ENCODE measurements around the gene CCNI.
"Not testable (repeated sequence)": the region's sequence is repeated elsewhere in the genome, so short reads cannot be mapped to it uniquely, and the experiment has no call there.

The CCNI gene

DNA sequence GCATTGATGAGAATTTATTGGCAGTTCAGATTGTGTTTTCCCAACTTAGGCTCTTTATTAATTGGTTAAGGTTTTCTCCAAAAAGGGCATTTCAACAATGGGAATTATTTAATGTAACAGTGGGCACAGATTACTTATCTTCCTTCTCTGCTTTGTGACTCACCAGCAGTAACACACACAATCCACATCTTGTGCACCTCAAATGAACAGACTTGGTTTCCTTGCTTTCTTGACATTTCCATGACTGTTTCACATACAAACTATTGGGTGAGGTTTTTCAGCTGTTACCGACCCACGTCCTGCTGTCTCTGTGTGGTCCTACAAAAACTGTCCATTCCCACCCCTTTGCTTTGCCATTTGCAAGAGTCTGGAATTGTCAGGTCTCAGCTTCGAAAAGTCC is 38.1 kb downstream of the CCNI start:
- Histone ChIP-seq H3K27ac (ENCODE audit: low read depth, low read length) (no peak overlapping the region), H3K36me3 (ENCODE audit: control insufficient read depth, insufficient read depth, low read length) (peaks cover 45% of the 10 kb centered on the region)

GRCh38 chr4:77037168-77037567 is 38.6 kb downstream of the CCNI start:
- peaks cover 50% of the 10 kb centered on the region for H3K36me3 ChIP-seq (ENCODE audit: control insufficient read depth, insufficient read depth, low read length)
- H3K9me3 ChIP-seq (ENCODE audit: control insufficient read depth, insufficient read depth, low read depth, low read length); H3K4me1 ChIP-seq (ENCODE audit: control insufficient read depth, insufficient read depth, low read length); H3K9ac ChIP-seq (ENCODE audit: low read length); H3K27me3 ChIP-seq (ENCODE audit: control insufficient read depth, insufficient read depth, low read length); H3K4me3 ChIP-seq (ENCODE audit: low read depth, low read length); H3K27ac ChIP-seq (ENCODE audit: low read depth, low read length): not testable (repeated sequence)

More for the DNA sequence above, 38.1 kb downstream of the CCNI start:
- Histone ChIP-seq H3K9ac (ENCODE audit: low read length) (no peak overlapping the region), H3K27me3 (ENCODE audit: control insufficient read depth, insufficient read depth, low read length) (no peaks in the 10 kb centered on the region), H3K4me1 (ENCODE audit: control insufficient read depth, insufficient read depth, low read length) (0 out of 2 replicates have a peak, but pooled peaks cover 7% of the 10 kb centered on the region), H3K4me3 (ENCODE audit: low read depth, low read length) (no peak overlapping the region), H3K9me3 (ENCODE audit: control insufficient read depth, insufficient read depth, low read depth, low read length) (no peaks in the 10 kb centered on the region)

DNA sequence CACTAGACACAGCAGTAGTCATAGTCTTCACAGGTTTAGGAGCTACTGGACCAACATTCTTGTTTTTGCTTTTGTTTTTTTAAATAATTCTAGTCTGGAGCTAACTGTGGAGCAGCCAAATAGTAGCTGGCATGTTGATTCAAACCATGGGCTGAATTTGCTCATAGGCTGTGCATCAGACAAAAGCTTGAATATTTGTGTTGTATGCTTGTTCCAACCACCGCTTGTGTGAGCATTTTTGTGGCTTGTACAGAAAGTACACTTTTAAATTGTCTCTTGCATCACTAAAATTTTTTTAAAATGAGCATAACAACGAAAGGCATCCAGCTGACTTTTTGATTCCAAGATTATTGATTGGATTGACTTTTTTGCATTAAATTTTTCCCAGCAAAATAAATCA is 39.6 kb downstream of the CCNI start:
- no peak overlapping the region for H3K4me3 ChIP-seq (ENCODE audit: low read depth, low read length)
- peaks cover 60% of the 10 kb centered on the region for H3K36me3 ChIP-seq (ENCODE audit: control insufficient read depth, insufficient read depth, low read length)
- H3K27me3 ChIP-seq (ENCODE audit: control insufficient read depth, insufficient read depth, low read length) = no peaks in the 10 kb centered on the region
- H3K4me1 ChIP-seq (ENCODE audit: control insufficient read depth, insufficient read depth, low read length) = 0 out of 2 replicates have a peak, but pooled peaks cover 7% of the 10 kb centered on the region
- H3K27ac ChIP-seq (ENCODE audit: low read depth, low read length) = no peak overlapping the region
- H3K9ac ChIP-seq (ENCODE audit: low read length) = no peak overlapping the region
- H3K9me3 ChIP-seq (ENCODE audit: control insufficient read depth, insufficient read depth, low read depth, low read length) = no peaks in the 10 kb centered on the region

DNA sequence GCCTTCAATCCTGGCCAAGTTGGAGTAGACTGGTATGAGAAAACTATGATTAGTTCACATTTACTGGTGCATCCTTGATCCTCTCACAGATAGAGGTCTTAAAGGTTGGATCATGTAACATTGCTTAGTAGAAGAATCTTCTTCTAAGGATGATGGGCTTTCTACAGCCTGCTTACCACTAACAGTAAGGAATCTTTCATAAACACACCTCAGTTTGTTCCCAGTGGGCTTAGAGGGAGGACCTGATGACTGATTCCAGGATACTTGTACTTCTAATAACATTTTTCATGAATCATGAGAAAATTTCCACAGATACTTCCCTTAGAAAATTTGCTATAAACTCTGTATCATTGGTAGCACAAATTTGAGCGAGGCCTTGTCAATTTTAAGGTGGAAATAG is 40.6 kb downstream of the CCNI start:
- H3K9ac ChIP-seq (ENCODE audit: low read length) = no peak overlapping the region
- H3K27me3 ChIP-seq (ENCODE audit: control insufficient read depth, insufficient read depth, low read length) = no peaks in the 10 kb centered on the region
- H3K4me1 ChIP-seq (ENCODE audit: control insufficient read depth, insufficient read depth, low read length) = 0 out of 2 replicates have a peak, but pooled peaks cover under 1% of the 10 kb centered on the region
- peaks cover 68% of the 10 kb centered on the region for H3K36me3 ChIP-seq (ENCODE audit: control insufficient read depth, insufficient read depth, low read length)
- H3K4me3 ChIP-seq (ENCODE audit: low read depth, low read length) = no peak overlapping the region
- H3K9me3 ChIP-seq (ENCODE audit: control insufficient read depth, insufficient read depth, low read depth, low read length) = no peaks in the 10 kb centered on the region
- H3K27ac ChIP-seq (ENCODE audit: low read depth, low read length) = no peak overlapping the region

DNA sequence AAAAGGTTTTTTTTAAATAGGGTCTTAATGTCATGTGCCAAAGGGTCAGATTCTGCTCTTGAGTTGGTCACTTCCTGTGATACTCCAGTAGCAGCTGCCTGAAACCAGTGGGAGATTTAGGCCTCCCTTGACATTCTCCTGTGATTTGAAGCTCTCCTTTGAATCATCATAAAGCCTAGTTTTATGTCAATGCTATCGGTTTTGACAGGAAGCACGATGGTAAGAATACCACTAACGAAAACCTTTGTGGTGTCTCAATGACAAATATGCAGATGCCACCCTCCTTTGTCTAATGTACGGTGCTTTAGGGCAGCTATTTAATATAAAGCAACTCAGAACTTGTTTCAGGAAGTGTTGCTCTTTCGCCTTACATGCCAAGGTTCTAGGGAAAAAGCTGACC is 44.2 kb downstream of the CCNI start:
- Histone ChIP-seq H3K4me1 (ENCODE audit: control insufficient read depth, insufficient read depth, low read length) (no peaks in the 10 kb centered on the region), H3K27ac (ENCODE audit: low read depth, low read length) (no peak overlapping the region), H3K27me3 (ENCODE audit: control insufficient read depth, insufficient read depth, low read length) (no peaks in the 10 kb centered on the region), H3K9ac (ENCODE audit: low read length) (no peak overlapping the region), H3K36me3 (ENCODE audit: control insufficient read depth, insufficient read depth, low read length) (peaks cover 89% of the 10 kb centered on the region), H3K9me3 (ENCODE audit: control insufficient read depth, insufficient read depth, low read depth, low read length) (no peaks in the 10 kb centered on the region), H3K4me3 (ENCODE audit: low read depth, low read length) (no peak overlapping the region)

- not testable (repeated sequence) for H3K9me3 ChIP-seq (ENCODE audit: control insufficient read depth, insufficient read depth, low read depth, low read length); H3K27me3 ChIP-seq (ENCODE audit: control insufficient read depth, insufficient read depth, low read length); H3K27ac ChIP-seq (ENCODE audit: low read depth, low read length); H3K4me1 ChIP-seq (ENCODE audit: control insufficient read depth, insufficient read depth, low read length); H3K9ac ChIP-seq (ENCODE audit: low read length); H3K4me3 ChIP-seq (ENCODE audit: low read depth, low read length)
- peaks cover 91% of the 10 kb centered on the region for H3K36me3 ChIP-seq (ENCODE audit: control insufficient read depth, insufficient read depth, low read length)
Measured at GRCh38 chr4:77029757-77030156, 46.0 kb downstream of the CCNI start.

DNA sequence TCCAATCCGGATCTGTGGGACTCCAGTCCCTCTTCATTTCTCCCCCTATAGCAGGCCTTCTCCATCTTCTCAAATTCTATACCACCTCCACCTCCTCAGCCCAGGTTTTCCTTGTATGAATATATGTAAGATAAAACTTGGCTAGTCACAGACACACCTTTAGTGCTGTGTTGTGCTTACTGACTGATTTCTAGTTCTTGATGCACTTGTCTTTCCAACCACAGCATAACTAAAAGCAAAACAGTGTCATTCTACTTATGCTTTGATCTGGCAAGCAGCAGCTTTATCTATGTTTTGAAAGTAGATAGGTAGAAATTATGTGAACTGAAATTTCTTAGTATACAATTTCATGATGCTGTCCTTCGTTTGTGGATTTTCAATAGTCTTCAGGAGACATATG is 47.5 kb downstream of the CCNI start:
- H3K9ac ChIP-seq (ENCODE audit: low read length) = no peak overlapping the region
- H3K27me3 ChIP-seq (ENCODE audit: control insufficient read depth, insufficient read depth, low read length) = no peaks in the 10 kb centered on the region
- H3K9me3 ChIP-seq (ENCODE audit: control insufficient read depth, insufficient read depth, low read depth, low read length) = no peaks in the 10 kb centered on the region
- no peak overlapping the region for H3K27ac ChIP-seq (ENCODE audit: low read depth, low read length)
- H3K36me3 ChIP-seq (ENCODE audit: control insufficient read depth, insufficient read depth, low read length) = peaks cover 91% of the 10 kb centered on the region
- no peak overlapping the region for H3K4me3 ChIP-seq (ENCODE audit: low read depth, low read length)
- peaks cover 7% of the 10 kb centered on the region; the same call in 1 of the 2 replicates for H3K4me1 ChIP-seq (ENCODE audit: control insufficient read depth, insufficient read depth, low read length)

DNA sequence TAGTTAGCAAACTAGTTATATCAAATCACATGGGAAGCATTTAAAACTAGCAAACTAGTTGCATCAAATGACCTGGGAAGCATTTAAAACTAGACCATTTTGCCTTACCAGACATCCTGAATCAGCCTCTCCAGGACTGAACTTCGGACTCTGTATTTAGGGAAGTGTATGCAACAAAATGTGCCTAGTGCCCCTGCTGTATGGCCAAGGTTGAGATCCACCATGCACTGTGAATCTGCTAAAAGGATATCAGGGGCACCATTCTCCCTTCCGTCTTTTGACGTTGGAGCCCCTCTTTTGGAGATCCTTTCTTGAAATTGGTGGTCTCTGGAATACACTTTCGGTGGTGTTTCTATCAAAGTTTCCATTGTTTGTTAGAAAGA is 49.5 kb downstream of the CCNI start:
- no peaks in the 10 kb centered on the region for H3K9me3 ChIP-seq (ENCODE audit: control insufficient read depth, insufficient read depth, low read depth, low read length)
- H3K4me3 ChIP-seq (ENCODE audit: low read depth, low read length) = no peak overlapping the region
- H3K27ac ChIP-seq (ENCODE audit: low read depth, low read length) = no peak overlapping the region
- H3K9ac ChIP-seq (ENCODE audit: low read length) = no peak overlapping the region
- H3K27me3 ChIP-seq (ENCODE audit: control insufficient read depth, insufficient read depth, low read length) = no peaks in the 10 kb centered on the region
- peaks cover 84% of the 10 kb centered on the region for H3K36me3 ChIP-seq (ENCODE audit: control insufficient read depth, insufficient read depth, low read length)
- H3K4me1 ChIP-seq (ENCODE audit: control insufficient read depth, insufficient read depth, low read length) = peaks cover 24% of the 10 kb centered on the region

- Histone ChIP-seq H3K36me3 (ENCODE audit: control insufficient read depth, insufficient read depth, low read length) (peaks cover 84% of the 10 kb centered on the region), H3K9me3 (ENCODE audit: control insufficient read depth, insufficient read depth, low read depth, low read length) (no peaks in the 10 kb centered on the region), H3K9ac (ENCODE audit: low read length) (no peak overlapping the region)
Measured at GRCh38 chr4:77025643-77026321, 50.0 kb downstream of the CCNI start.

DNA sequence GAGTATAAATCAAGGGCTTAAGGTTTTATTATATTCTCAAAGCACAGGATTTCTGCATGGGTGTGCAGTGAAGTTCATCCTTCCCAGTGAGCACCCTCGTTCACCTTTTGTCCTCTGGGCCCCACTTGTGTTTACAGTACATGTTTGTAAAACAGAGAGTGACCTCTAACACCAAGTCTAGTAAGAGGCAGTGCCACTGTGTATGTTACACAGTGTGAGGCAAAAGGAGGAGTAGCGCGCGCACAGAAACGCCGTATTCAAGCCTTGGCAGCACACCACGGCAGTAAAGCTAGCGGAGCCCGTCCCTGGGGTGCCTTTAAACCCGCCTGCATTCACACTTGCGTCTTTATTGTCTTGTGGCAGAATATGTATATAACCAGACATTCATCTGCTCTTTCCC is 51.9 kb downstream of the CCNI start:
- peaks cover 86% of the 10 kb centered on the region for H3K36me3 ChIP-seq (ENCODE audit: control insufficient read depth, insufficient read depth, low read length)
- H3K27ac ChIP-seq (ENCODE audit: low read depth, low read length) = 0 out of 2 replicates have a peak overlapping the region, but pooled peaks have one; percentile 20
- no peaks in the 10 kb centered on the region for H3K9me3 ChIP-seq (ENCODE audit: control insufficient read depth, insufficient read depth, low read depth, low read length)
- no peaks in the 10 kb centered on the region for H3K27me3 ChIP-seq (ENCODE audit: control insufficient read depth, insufficient read depth, low read length)
- H3K9ac ChIP-seq (ENCODE audit: low read length) = no peak overlapping the region
- H3K4me1 ChIP-seq (ENCODE audit: control insufficient read depth, insufficient read depth, low read length) = peaks cover 24% of the 10 kb centered on the region
- no peak overlapping the region for H3K4me3 ChIP-seq (ENCODE audit: low read depth, low read length)

More at GRCh38 chr4:77025643-77026321, 50.0 kb downstream of the CCNI start:
- no peak overlapping the region for H3K27ac ChIP-seq (ENCODE audit: low read depth, low read length)
- H3K4me1 ChIP-seq (ENCODE audit: control insufficient read depth, insufficient read depth, low read length) = peaks cover 24% of the 10 kb centered on the region
- H3K4me3 ChIP-seq (ENCODE audit: low read depth, low read length) = no peak overlapping the region
- H3K27me3 ChIP-seq (ENCODE audit: control insufficient read depth, insufficient read depth, low read length) = no peaks in the 10 kb centered on the region

DNA sequence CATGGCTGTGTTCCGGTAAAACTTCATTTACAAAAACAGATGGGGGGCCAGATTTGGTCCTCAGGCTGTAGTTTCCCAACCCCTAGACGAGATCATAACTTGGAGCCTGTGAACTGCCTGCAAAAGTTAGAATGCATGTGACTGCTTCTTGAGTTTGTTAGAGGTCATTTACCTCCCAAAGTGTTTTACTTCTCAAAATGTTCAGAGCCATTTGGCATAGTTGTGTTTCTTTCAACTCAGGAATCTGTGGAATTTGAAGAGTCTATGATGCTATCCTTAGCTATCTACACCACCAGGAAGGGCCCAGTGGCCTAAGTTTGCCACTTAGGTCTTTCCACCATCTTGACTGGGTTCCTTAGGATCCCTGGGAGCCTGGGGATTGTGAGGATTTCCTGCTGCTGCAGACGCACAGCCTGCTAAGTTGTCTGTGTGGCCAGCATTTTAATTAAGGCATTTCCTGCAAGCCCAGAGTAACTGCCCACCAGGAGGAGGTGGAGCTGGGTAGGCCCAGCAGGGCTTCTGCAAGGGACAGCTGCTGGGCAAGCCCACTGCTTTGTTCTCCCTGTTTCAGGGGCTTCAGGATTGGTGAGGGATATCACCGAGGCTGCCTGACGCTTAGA is 53.1 kb downstream of the CCNI start:
- no peaks in the 10 kb centered on the region for H3K9me3 ChIP-seq (ENCODE audit: control insufficient read depth, insufficient read depth, low read depth, low read length)
- H3K4me3 ChIP-seq (ENCODE audit: low read depth, low read length) = no peak overlapping the region
- H3K4me1 ChIP-seq (ENCODE audit: control insufficient read depth, insufficient read depth, low read length) = peaks cover 24% of the 10 kb centered on the region
- peaks cover 79% of the 10 kb centered on the region for H3K36me3 ChIP-seq (ENCODE audit: control insufficient read depth, insufficient read depth, low read length)
- peak overlapping the region; percentile 59 for H3K27ac ChIP-seq (ENCODE audit: low read depth, low read length)
- H3K9ac ChIP-seq (ENCODE audit: low read length) = peak overlapping the region; percentile 35
- no peaks in the 10 kb centered on the region for H3K27me3 ChIP-seq (ENCODE audit: control insufficient read depth, insufficient read depth, low read length)
